ENCODE measurements around the gene CXCL10. TPM values are rescaled to one million over a fixed set of nuclear protein-coding genes. Genes with fewer than 3 reads are reported as not detected.

CXCL10 gene
- total and polyA plus RNA-seq, 2 of the 4 experiments (the other 2 are of a cell fraction) = 0.15 to 0.18 TPM

DNA sequence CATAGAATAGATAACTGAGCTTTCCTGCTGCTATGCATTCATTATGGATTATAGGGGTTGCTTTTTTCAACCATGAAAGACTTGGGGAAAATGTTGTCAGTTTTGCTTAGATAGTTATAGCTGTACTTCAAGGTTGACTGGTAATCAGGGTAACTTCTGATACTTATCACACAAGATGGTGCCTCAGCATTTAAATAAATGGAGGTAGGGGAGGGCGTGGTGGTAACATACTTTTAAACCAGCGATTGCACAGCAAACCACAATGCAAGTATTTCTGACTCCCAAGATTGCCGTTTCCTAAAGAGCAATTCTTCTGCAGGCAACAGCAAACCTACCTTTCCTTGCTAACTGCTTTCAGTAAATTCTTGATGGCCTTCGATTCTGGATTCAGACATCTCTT, 1.3 kb downstream of the CXCL10 start:
- no TSS peak for BruUV-seq (replicated peaks)
- no peak overlapping the region for H3K27ac ChIP-seq (ENCODE audit: insufficient read depth, low read length)
- no CpG with 5 or more reads among the region's 4 CpGs for WGBS, 2 experiments (ENCODE audit: extremely low coverage in 2 of 2, insufficient read length in 1 of 2)
- no peak overlapping the region for H3K23ac ChIP-seq (ENCODE audit: low read depth, low read length)
- in situ Hi-C loops (cut with MboI; ENCODE audit: low sequenced_read_pairs) = no loop called here
- no peak overlapping the region for H3K4me3 ChIP-seq (ENCODE audit: insufficient read depth, low read depth, low read length)
- no peaks in the 10 kb centered on the region for H4K20me1 ChIP-seq (ENCODE audit: insufficient read depth, low read length)
- no peak overlapping the region; the same call in 1 of the 2 replicates for H2BK120ac ChIP-seq (ENCODE audit: low read depth, low read length)
- no peaks in the 10 kb centered on the region for H3K79me1 ChIP-seq (ENCODE audit: low read depth in 1 of 2, low read length in 2 of 2)
- no peak for TF ChIP-seq MXI1 (IDR thresholded peaks at IDR 0.05; ENCODE audit: borderline replicate concordance, low read depth, low read length)
- TF ChIP-seq NFE2L2 (IDR thresholded peaks at IDR 0.05; ENCODE audit: low read depth, low read length) = no peak
- TF ChIP-seq CHD1 (IDR thresholded peaks at IDR 0.05; ENCODE audit: low read depth, low read length) = no peak
- no peak for TF ChIP-seq CEBPB (IDR thresholded peaks at IDR 0.05; ENCODE audit: low read depth, low read length)
- no peak for TF ChIP-seq RAD21 (IDR thresholded peaks at IDR 0.05; ENCODE audit: low read length)
- no peak for TF ChIP-seq MAFK (IDR thresholded peaks at IDR 0.05; ENCODE audit: low read depth, low read length)
- no peak for TF ChIP-seq RCOR1 (IDR thresholded peaks at IDR 0.05; ENCODE audit: insufficient replicate concordance, low read length)
- no peak for TF ChIP-seq BHLHE40 (IDR thresholded peaks at IDR 0.05; ENCODE audit: low read depth, low read length)
- TF ChIP-seq SMC3 (IDR thresholded peaks at IDR 0.05; ENCODE audit: low read depth, low read length) = no peak
- ATAC-seq (ENCODE audit: low read depth) (no peak), DNase-seq (no peak)
- no peak overlapping the region for H3K56ac ChIP-seq (ENCODE audit: extremely low read depth, insufficient read depth, low read length)
- no peak overlapping the region for H2BK15ac ChIP-seq (ENCODE audit: low read depth, low read length)
- no peaks in the 10 kb centered on the region for H3K27me3 ChIP-seq (ENCODE audit: control insufficient read depth, insufficient read depth, low read length)
- ChIA-PET CTCF (no interaction called here), POLR2A (ENCODE audit: unreplicated experiment) (no interaction called here)
- H4K5ac ChIP-seq (ENCODE audit: low read depth, low read length) = no peak overlapping the region
- H3K4ac ChIP-seq (ENCODE audit: low read depth, low read length) = no peak overlapping the region
- H4K8ac ChIP-seq (ENCODE audit: low read depth in 2 of 2, low read length in 2 of 2) = no peak overlapping the region
- no peaks in the 10 kb centered on the region for H3K9me1 ChIP-seq (ENCODE audit: insufficient read depth, low read length)
- intact Hi-C loops (cut with micrococcal nuclease) = no loop called here
- no peak overlapping the region for H4K91ac ChIP-seq (ENCODE audit: insufficient read depth, low read depth, low read length)
- dilution Hi-C loops (cut with HindIII; ENCODE audit: low sequenced_read_pairs, unreplicated experiment) = no loop called here
- H2BK5ac ChIP-seq (ENCODE audit: low read depth, low read length, poor library complexity, severe bottlenecking) = no peak overlapping the region
- no peak overlapping the region for H2AK5ac ChIP-seq (ENCODE audit: low read depth, low read length)
- H2AFZ ChIP-seq (replicated peaks; ENCODE audit: low read length, poor library complexity) = no peak overlapping the region
- no peak overlapping the region for H2AK9ac ChIP-seq (replicated peaks; ENCODE audit: low read depth, low read length, poor library complexity)
- no peaks in the 10 kb centered on the region for H3K36me3 ChIP-seq (ENCODE audit: control insufficient read depth, insufficient read depth, low read length)
- H2BK20ac ChIP-seq (ENCODE audit: low read depth, low read length) = no peak overlapping the region
- H3K4me1 ChIP-seq (ENCODE audit: control insufficient read depth, insufficient read depth, low read length) = 0 out of 2 replicates have a peak, but pooled peaks cover 2% of the 10 kb centered on the region
- no peaks in the 10 kb centered on the region for H3K9me3 ChIP-seq (ENCODE audit: control insufficient read depth, insufficient read depth, low read length)
- no peak overlapping the region for H3K14ac ChIP-seq (replicated peaks; ENCODE audit: low read depth, low read length)
- H3K18ac ChIP-seq (ENCODE audit: low read depth, low read length) = no peak overlapping the region
- H3K4me2 ChIP-seq (ENCODE audit: low read depth, low read length) = no peak overlapping the region
- H3K9ac ChIP-seq (ENCODE audit: low read depth, low read length) = no peak overlapping the region
